Bronchial epithelial cell (primary cell): ENCODE measurements around the gene ABCF1. TPM values are rescaled to one million over a fixed set of nuclear protein-coding genes. Genes with fewer than 3 reads are reported as not detected.

Experiments
- DNase-seq: peaks from one replicate; pipeline ENCODE4 v3.0.0-alpha.2; 2010; ENCODE audit warnings: low read depth
- FAIRE-seq: peaks from 2 replicates; lab custom pipeline; 2011; peaks lifted over from hg19 to GRCh38; lab: Jason Lieb, UNC
- H3K27me3 ChIP-seq: 2 replicates; pipeline ENCODE4 v1.5.1; 2011; ENCODE audit warnings: low read length; ENCODE audit not compliant: control insufficient read depth, insufficient read depth
- H3K36me3 ChIP-seq: 2 replicates; pipeline ENCODE4 v1.5.1; 2011; ENCODE audit warnings: low read length; ENCODE audit not compliant: control insufficient read depth, insufficient read depth
- H3K4me3 ChIP-seq: 2 replicates; pipeline ENCODE4 v1.5.1; 2011; ENCODE audit warnings: mild to moderate bottlenecking, low read depth, low read length, control low read depth
- total RNA-seq: library from RNA; depleted of rRNA; stranded (reverse); fragments of >200 nt; gene quantifications from 2 replicates; pipeline ENCODE4 v1.2.1, GENCODE V29; 2014
- TF ChIP-seq, protein P1 (sequence below): IDR thresholded peaks from 2 replicates; pipeline ENCODE4 v1.5.1; 2011; ENCODE audit warnings: mild to moderate bottlenecking, moderate library complexity, low read length, control low read depth, inconsistent platforms; ENCODE audit not compliant: insufficient read depth, severe bottlenecking

ABCF1 gene
- total RNA-seq, 1 donor from 2014 or later: 31.9 TPM

- Histone ChIP-seq H3K36me3 (peaks cover 4% of the 10 kb centered on the region), H3K27me3 (no peaks in the 10 kb centered on the region), H3K4me3 (no peak overlapping the region)
- FAIRE-seq (no peak), DNase-seq (no peak)
- TF ChIP-seq, protein P1, sequence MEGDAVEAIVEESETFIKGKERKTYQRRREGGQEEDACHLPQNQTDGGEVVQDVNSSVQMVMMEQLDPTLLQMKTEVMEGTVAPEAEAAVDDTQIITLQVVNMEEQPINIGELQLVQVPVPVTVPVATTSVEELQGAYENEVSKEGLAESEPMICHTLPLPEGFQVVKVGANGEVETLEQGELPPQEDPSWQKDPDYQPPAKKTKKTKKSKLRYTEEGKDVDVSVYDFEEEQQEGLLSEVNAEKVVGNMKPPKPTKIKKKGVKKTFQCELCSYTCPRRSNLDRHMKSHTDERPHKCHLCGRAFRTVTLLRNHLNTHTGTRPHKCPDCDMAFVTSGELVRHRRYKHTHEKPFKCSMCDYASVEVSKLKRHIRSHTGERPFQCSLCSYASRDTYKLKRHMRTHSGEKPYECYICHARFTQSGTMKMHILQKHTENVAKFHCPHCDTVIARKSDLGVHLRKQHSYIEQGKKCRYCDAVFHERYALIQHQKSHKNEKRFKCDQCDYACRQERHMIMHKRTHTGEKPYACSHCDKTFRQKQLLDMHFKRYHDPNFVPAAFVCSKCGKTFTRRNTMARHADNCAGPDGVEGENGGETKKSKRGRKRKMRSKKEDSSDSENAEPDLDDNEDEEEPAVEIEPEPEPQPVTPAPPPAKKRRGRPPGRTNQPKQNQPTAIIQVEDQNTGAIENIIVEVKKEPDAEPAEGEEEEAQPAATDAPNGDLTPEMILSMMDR: no peak
These were observed 64.6 kb downstream of the ABCF1 start for GRCh38 chr6:30635834-30636233.

DNA sequence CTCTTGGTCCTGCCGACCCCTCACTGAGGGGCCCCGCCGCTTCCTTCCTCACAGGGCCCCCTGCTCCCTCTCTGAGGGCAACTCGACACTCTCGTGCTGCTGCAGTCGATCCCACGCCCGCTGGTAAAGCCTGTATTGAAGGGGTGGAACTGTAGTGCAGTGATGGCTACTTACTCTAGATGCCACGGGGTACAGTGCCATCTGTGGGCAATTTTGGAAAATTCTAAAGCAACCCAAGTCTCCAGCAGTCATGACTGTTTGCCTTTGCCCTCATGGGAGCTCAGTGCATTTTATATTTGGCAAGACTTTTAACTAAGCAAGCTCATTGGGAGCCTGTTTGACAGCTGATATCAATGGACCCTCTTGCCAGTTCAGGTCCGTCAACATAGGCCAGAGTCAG, 69.2 kb downstream of the ABCF1 start:
- no peak for DNase-seq
- FAIRE-seq: no peak
- H3K4me3 ChIP-seq: no peak overlapping the region
- no peaks in the 10 kb centered on the region for H3K27me3 ChIP-seq
- peaks cover 7% of the 10 kb centered on the region for H3K36me3 ChIP-seq
- TF ChIP-seq, protein P1: no peak

GRCh38 chr6:30641048-30641447, 69.8 kb downstream of the ABCF1 start:
- peaks cover 7% of the 10 kb centered on the region for H3K36me3 ChIP-seq
- FAIRE-seq: no peak
- no peak overlapping the region for H3K4me3 ChIP-seq
- TF ChIP-seq, protein P1: no peak
- no peak for DNase-seq
- no peaks in the 10 kb centered on the region for H3K27me3 ChIP-seq

Other genes with a start within 250 kb of the ABCF1 start
- 8.4 and 11.1 TPM in 2 replicates for gene TRIM39, start 244.5 kb upstream of the ABCF1 start, total RNA-seq
- 29.0 and 45.2 TPM in 2 replicates for gene RPP21, start 226.3 kb upstream of the ABCF1 start, total RNA-seq
- gene HLA-E, start 81.9 kb upstream of the ABCF1 start, total RNA-seq: 215 and 232 TPM in 2 replicates
- gene GNL1, start 15.0 kb upstream of the ABCF1 start, total RNA-seq: 21.9 and 35.2 TPM in 2 replicates
- 1.9 and 2.1 TPM in 2 replicates for gene PRR3, start 14.1 kb upstream of the ABCF1 start, total RNA-seq
- gene PPP1R10, start 45.8 kb downstream of the ABCF1 start, total RNA-seq: 10.5 and 18.3 TPM in 2 replicates
- gene MRPS18B, start 46.4 kb downstream of the ABCF1 start, total RNA-seq: 62.1 and 64.0 TPM in 2 replicates
- gene ATAT1, start 55.4 kb downstream of the ABCF1 start, total RNA-seq: 1.8 and 2.9 TPM in 2 replicates
- 1.8 and 2.7 TPM in 2 replicates for gene C6orf136, start 75.7 kb downstream of the ABCF1 start, total RNA-seq
- 38.4 and 44.3 TPM in 2 replicates for gene DHX16, start 101.6 kb downstream of the ABCF1 start, total RNA-seq
- 26.0 and 32.6 TPM in 2 replicates for gene PPP1R18, start 115.2 kb downstream of the ABCF1 start, total RNA-seq
- gene NRM, start 119.5 kb downstream of the ABCF1 start, total RNA-seq: 0.26 and 0.51 TPM in 2 replicates
- 2.4 and 2.7 TPM in 2 replicates for gene MDC1, start 145.8 kb downstream of the ABCF1 start, total RNA-seq
- gene TUBB, start 148.9 kb downstream of the ABCF1 start, total RNA-seq: 131 and 136 TPM in 2 replicates
- gene FLOT1, start 171.2 kb downstream of the ABCF1 start, total RNA-seq: 15.1 and 20.0 TPM in 2 replicates
- gene IER3, start 173.1 kb downstream of the ABCF1 start, total RNA-seq: 186 and 279 TPM in 2 replicates